HG03025 (cell line): ENCODE results near the gene GPC2.
"Not testable (repeated sequence)": the region's sequence is repeated elsewhere in the genome, so short reads cannot be mapped to it uniquely, and the experiment has no call there.

Experiments
- ATAC-seq: cut with Tn5 transposase; IDR thresholded peaks from one replicate; pipeline ENCODE4 v1.9.1; 2021; ENCODE audit warnings: mild to moderate bottlenecking, moderate library complexity; ENCODE audit not compliant: unreplicated experiment, low FRiP score

The GPC2 gene

GRCh38 chr7:100204454-100204853 is 27.3 kb upstream of the GPC2 start:
- ATAC-seq, result no peak

- no peak for ATAC-seq
These were observed 23.5 kb upstream of the GPC2 start for GRCh38 chr7:100200693-100201092.

- no peak for ATAC-seq
These were observed 21.1 kb upstream of the GPC2 start for GRCh38 chr7:100198266-100198665.

GRCh38 chr7:100195901-100196322 is 18.7 kb upstream of the GPC2 start:
- not testable (repeated sequence) for ATAC-seq

- ATAC-seq, result no peak
These were observed 18.0 kb upstream of the GPC2 start for GRCh38 chr7:100195222-100195621.

- no peak for ATAC-seq
These were observed 15.8 kb upstream of the GPC2 start for GRCh38 chr7:100192969-100193368.

- not testable (repeated sequence) for ATAC-seq
These were observed 15.2 kb upstream of the GPC2 start for GRCh38 chr7:100192281-100192862.

- ATAC-seq, result no peak
These were observed 14.6 kb upstream of the GPC2 start for GRCh38 chr7:100191775-100192174.

- ATAC-seq, result no peak
These were observed 13.0 kb upstream of the GPC2 start for GRCh38 chr7:100190048-100190711.

GRCh38 chr7:100189061-100189460 is 11.9 kb upstream of the GPC2 start:
- no peak for ATAC-seq

- no peak for ATAC-seq
These were observed 8.5 kb upstream of the GPC2 start for GRCh38 chr7:100185726-100186125.

- not testable (repeated sequence) for ATAC-seq
These were observed 5.9 kb upstream of the GPC2 start for GRCh38 chr7:100183090-100183489.

- ATAC-seq, result not testable (repeated sequence)
These were observed 5.4 kb upstream of the GPC2 start for GRCh38 chr7:100182616-100183015.

GRCh38 chr7:100180084-100180483 is 2.9 kb upstream of the GPC2 start:
- not testable (repeated sequence) for ATAC-seq

- no peak for ATAC-seq
These were observed 811 bp downstream of the GPC2 start for GRCh38 chr7:100176096-100177044.

- no peak for ATAC-seq
These were observed 1.8 kb downstream of the GPC2 start for GRCh38 chr7:100175296-100175935.

GRCh38 chr7:100174582-100174981 is 2.6 kb downstream of the GPC2 start:
- no peak for ATAC-seq

- ATAC-seq, result no peak
These were observed 3.2 kb downstream of the GPC2 start for GRCh38 chr7:100173806-100174495.

- ATAC-seq, result no peak
These were observed 5.3 kb downstream of the GPC2 start for GRCh38 chr7:100171840-100172239.

- ATAC-seq, result no peak
These were observed 6.0 kb downstream of the GPC2 start for GRCh38 chr7:100171087-100171681.
